H1 (cell line): ENCODE data around the gene RNF166. TPM values are rescaled to one million over a fixed set of nuclear protein-coding genes. Genes with fewer than 3 reads are reported as not detected.

Source experiments
- CHD7 ChIP-seq: fragments of 300-600 bp; sonication (generic); IDR thresholded peaks from 2 replicates; pipeline ENCODE4 v1.7.1; 2012; ENCODE audit warnings: low read length, moderate library complexity, mild to moderate bottlenecking, inconsistent platforms; ENCODE audit not compliant: insufficient replicate concordance
- polyA plus RNA-seq, 7 experiments: library from polyadenylated mRNA; depleted of rRNA in 3 of 7; stranded (reverse) in 5 of 7; unstranded in 2 of 7; fragments of >200 nt in 5 of 7; fragments of 200-250 nt in 2 of 7; gene quantifications; 1 replicate in 5 of 7; 2 replicates in 1 of 7; 4 replicates in 1 of 7; pipeline versions ENCODE4 v1.2.1 to v1.2.3, GENCODE V29; 2011 to 2013; ENCODE audit warnings: missing spikeins in 2 of 7, mixed read lengths in 2 of 7
- total RNA-seq: library from RNA; stranded (reverse); fragmentation: NEBNext Ultra II Directional; extraction: Animal tissue kit (Norgen Biotek cat#: 25700); gene quantifications from 2 replicates; pipeline ENCODE4 v1.2.1, GENCODE V29; 2021

Gene RNF166
- total and polyA plus RNA-seq, 2 of the 8 experiments (the other 6 are each of a cell fraction or from before 2014, with no cell fraction given), result 29.8 to 31.2 TPM

DNA sequence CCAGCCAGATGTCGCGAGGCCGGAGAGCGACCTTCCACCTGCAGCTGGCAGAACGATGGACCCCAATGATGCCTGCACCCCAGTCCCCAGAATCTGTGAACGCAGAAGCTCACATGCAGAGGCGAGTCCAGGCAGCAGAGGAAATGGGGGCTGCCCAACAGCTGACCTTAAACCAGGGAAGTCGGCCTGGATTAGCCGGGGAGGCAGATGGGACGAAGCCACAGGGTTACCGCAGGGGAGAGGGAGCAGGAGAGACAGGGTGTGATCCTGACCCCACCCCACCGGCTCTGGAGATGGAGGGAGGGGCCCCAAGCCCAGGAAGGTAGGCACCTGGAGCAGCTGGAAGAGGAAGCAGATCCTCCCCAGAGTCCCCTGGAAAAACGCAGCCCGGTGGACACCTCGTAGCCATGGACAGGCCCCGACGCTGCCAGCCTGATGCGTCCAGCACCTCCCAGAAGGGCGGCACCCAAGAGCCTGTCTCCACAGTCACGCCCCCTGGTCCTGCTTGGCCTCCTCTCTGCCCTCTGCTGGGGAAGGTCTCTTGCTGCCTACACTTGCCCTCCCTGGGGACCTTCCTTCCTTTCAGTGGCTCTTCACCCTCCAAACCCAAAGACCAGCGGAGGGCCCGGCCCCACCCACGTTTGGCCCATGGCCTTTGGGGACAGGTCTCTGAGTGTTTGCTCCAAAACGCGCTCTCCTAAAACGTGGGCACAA is 41.5 kb upstream of the RNF166 start (continued):
- TF ChIP-seq CHD7, result no peak
